Measurements from ENCODE around the gene TBCD. TPM values are rescaled to one million over a fixed set of nuclear protein-coding genes. Genes with fewer than 3 reads are reported as not detected.

The TBCD gene
- total RNA-seq, 1 experiment from 2014 or later: 129 TPM

- Histone ChIP-seq H4K20me1 (ENCODE audit: control insufficient read depth, insufficient read depth, insufficient read length) (no peaks in the 10 kb centered on the region), H4K8ac (replicated peaks; ENCODE audit: insufficient read length, low read depth, low read length) (no peak overlapping the region), H2BK5ac (ENCODE audit: insufficient read length, low read length) (no peak overlapping the region), H2AFZ (ENCODE audit: low read length) (no peak overlapping the region), H3K9me3 (ENCODE audit: control insufficient read depth, low read depth, low read length) (no peaks in the 10 kb centered on the region), H3K9ac (ENCODE audit: extremely low read depth, insufficient read length, low read length) (no peak overlapping the region), H3K79me1 (ENCODE audit: insufficient read depth, low read depth, low read length, poor library complexity, severe bottlenecking) (no peaks in the 10 kb centered on the region), H2BK120ac (ENCODE audit: low read depth, low read length, poor library complexity, severe bottlenecking) (no peak overlapping the region), H3K14ac (ENCODE audit: insufficient read depth, low read length) (no peak overlapping the region), H3K4me1 (ENCODE audit: insufficient read depth, low read length) (no peaks in the 10 kb centered on the region), H2BK20ac (ENCODE audit: low read depth, low read length, poor library complexity, severe bottlenecking) (no peak overlapping the region), H3K27me3 (ENCODE audit: insufficient read depth, low read length) (no peaks in the 10 kb centered on the region), H4K5ac (ENCODE audit: insufficient read length, low read depth, low read length) (no peak overlapping the region), H3K4me2 (ENCODE audit: insufficient read depth, insufficient read length, low read length) (no peak overlapping the region), H2BK12ac (ENCODE audit: insufficient read length, low read depth, low read length) (no peak overlapping the region), H2BK15ac (ENCODE audit: low read depth, low read length) (no peak overlapping the region), H3K18ac (ENCODE audit: insufficient read length, low read depth, low read length) (no peak overlapping the region), H3K27ac (ENCODE audit: insufficient read length, low read depth, low read length) (no peak overlapping the region), H3K56ac (ENCODE audit: insufficient read length, low read depth, low read length) (no peak overlapping the region), H3K4ac (ENCODE audit: low read depth, low read length) (no peak overlapping the region), H4K91ac (ENCODE audit: insufficient read length, low read depth, low read length) (no peak overlapping the region), H2AK5ac (ENCODE audit: insufficient read length, low read length) (no peak overlapping the region), H3K23ac (ENCODE audit: insufficient read length, low read depth, low read length) (no peak overlapping the region), H3K79me2 (ENCODE audit: insufficient read depth, low read length) (no peaks in the 10 kb centered on the region; the same call in 1 of the 2 replicates), H3T11ph (ENCODE audit: low read length) (no peak overlapping the region), H3K23me2 (ENCODE audit: insufficient read length, low read depth, low read length, poor library complexity, severe bottlenecking) (peaks cover 3% of the 10 kb centered on the region)
- Mint-ChIP-seq H3K4me3 (no peak overlapping the region), H3K4me1 (peaks cover 15 to 30% of the 10 kb centered on the region in 2 experiments), H3K9me3 (no peaks in the 10 kb centered on the region), H3K27ac (peak overlapping the region; percentile 31 to 85 (median 35); a peak in 5 of 7 replicates), H3K27me3 (ENCODE audit: low read depth) (no peaks in the 10 kb centered on the region), H3K36me3 (ENCODE audit: insufficient read depth in 1 of 3, low read depth in 3 of 3) (no peaks in the 10 kb centered on the region; a peak in 1 of 7 replicates)
- WGBS (ENCODE audit: extremely low coverage, insufficient read length, low lambda C conversion rate): no CpG with 5 or more reads among the region's 25 CpGs
- no peak for TF ChIP-seq CTCF (conservative IDR thresholded peaks at IDR 0.05)
- no peak for DNase-seq
These were observed 111.0 kb downstream of the TBCD start for GRCh38 chr17:82862737-82863382.
